K562 (cell line): Measurements from ENCODE around the gene GPC3. TPM values are rescaled to one million over a fixed set of nuclear protein-coding genes. Genes with fewer than 3 reads are reported as not detected.

Experiments used
- ATAC-seq: fragments of 200-7000 bp; cut with Tn5 transposase; 3 replicates; pipeline ENCODE4 v1.9.1; 2020; ENCODE audit warnings: moderate library complexity
- BruUV-seq: library from RNA; stranded (reverse); fragments of 400-500 nt; replicated peaks from 2 replicates; lab custom pipeline; 2021; lab: Mats Ljungman, UMichigan
- CTCF ChIA-PET: fragments of 300-600 bp; formaldehyde crosslinking; extraction: SDS; loops from one replicate; lab custom pipeline; 2021; ENCODE audit warnings: low intra/inter-chr PET ratio; lab: Yijun Ruan, JAX
- POLR2A ChIA-PET: fragments of 300-600, 350-650 bp; sonication (Branson Sonifier 250); formaldehyde crosslinking; extraction: SDS; loops from one replicate; lab custom pipeline; 2021; ENCODE audit warnings: antibody characterized with exemption, inconsistent platforms; lab: Yijun Ruan, JAX
- DNase-seq, 4 experiments: peaks; one replicate each; pipeline versions ENCODE4 v3.0.0 to v3.0.0-alpha.2; 2011 to 2018; ENCODE audit warnings: low spot score in 3 of 4, mixed read lengths in 3 of 4; ENCODE audit errors: extremely low read depth in 1 of 4
- FAIRE-seq: peaks from 2 replicates; lab custom pipeline; 2011; peaks lifted over from hg19 to GRCh38; lab: Jason Lieb, UNC
- H2AFZ ChIP-seq: 2 replicates; pipeline ENCODE4 v1.6.0; 2011; ENCODE audit warnings: low read depth, low read length, control low read depth, inconsistent platforms
- H3K27ac ChIP-seq: fragments of 200-600 bp; 3 replicates; pipeline ENCODE4 v1.8.0; 2011; ENCODE audit warnings: low read depth, mild to moderate bottlenecking, control low read depth, inconsistent platforms, low read length, moderate library complexity, mixed read lengths; ENCODE audit errors: extremely low read depth
- H3K27me3 ChIP-seq, 2 experiments: fragments of 300-600 bp in 1 of 2; 2 replicates in 1 of 2; 3 replicates in 1 of 2; pipeline versions ENCODE4 v1.6.0 to v1.8.0; 2011; ENCODE audit warnings: inconsistent platforms in 2 of 2, low read length in 2 of 2, mild to moderate bottlenecking in 1 of 2, mixed read lengths in 1 of 2, moderate library complexity in 1 of 2; ENCODE audit not compliant: control insufficient read depth in 2 of 2, insufficient read depth in 2 of 2
- H3K36me3 ChIP-seq: fragments of 300-600 bp; 3 replicates; pipeline ENCODE4 v1.8.0; 2011; ENCODE audit warnings: mild to moderate bottlenecking, low read length, inconsistent platforms; ENCODE audit not compliant: control insufficient read depth, insufficient read depth
- H3K4me1 ChIP-seq, 2 experiments: fragments of 200-600 bp in 1 of 2; replicated peaks in 1 of 2; 2 replicates in 1 of 2; 3 replicates in 1 of 2; pipeline versions ENCODE4 v1.5.1 to v1.8.0; 2011; ENCODE audit warnings: inconsistent platforms in 2 of 2, low read length in 2 of 2, mild to moderate bottlenecking in 1 of 2, mixed read lengths in 1 of 2, moderate library complexity in 1 of 2; ENCODE audit not compliant: control insufficient read depth in 2 of 2, insufficient read depth in 2 of 2
- H3K4me2 ChIP-seq: 2 replicates; pipeline ENCODE4 v1.6.1; 2011; ENCODE audit warnings: low read length, control low read depth, inconsistent platforms, mixed read lengths; ENCODE audit not compliant: insufficient read depth
- H3K4me3 ChIP-seq: fragments of 200-600 bp; sonication (generic), shearing (Covaris generic); 2 replicates; pipeline ENCODE4 v1.5.1; 2016; ENCODE audit warnings: control low read depth, inconsistent platforms
- H3K79me2 ChIP-seq: fragments of 200-600 bp; 3 replicates; pipeline ENCODE4 v1.8.0; 2011; ENCODE audit warnings: low read length, inconsistent platforms; ENCODE audit not compliant: control insufficient read depth, insufficient read depth
- H3K9ac ChIP-seq, 2 experiments: 2 replicates each; pipeline versions ENCODE4 v1.6.0 to v1.6.1; 2011; ENCODE audit warnings: low read depth in 2 of 2, low read length in 2 of 2, control low read depth in 1 of 2, inconsistent platforms in 1 of 2, mild to moderate bottlenecking in 1 of 2, mixed read lengths in 1 of 2; ENCODE audit not compliant: insufficient read depth in 1 of 2
- H3K9me1 ChIP-seq: one replicate; pipeline ENCODE4 v1.6.0; 2011; ENCODE audit warnings: inconsistent platforms, mild to moderate bottlenecking, low read length, moderate library complexity; ENCODE audit not compliant: control insufficient read depth, insufficient read depth
- H3K9me3 ChIP-seq: replicated peaks from 2 replicates; pipeline ENCODE4 v1.5.1; 2011; ENCODE audit warnings: low read depth, low read length, inconsistent platforms; ENCODE audit not compliant: control insufficient read depth, insufficient read depth
- H4K20me1 ChIP-seq: replicated peaks from 2 replicates; pipeline ENCODE4 v1.6.1; 2011; ENCODE audit warnings: low read length, inconsistent platforms, mixed read lengths; ENCODE audit not compliant: control insufficient read depth, insufficient read depth
- CGGBP1 ChIP-seq: fragments of 250-450 bp; sonication (Bioruptor Pico); IDR thresholded peaks from 2 replicates; pipeline ENCODE4 v1.9.0; 2021; ENCODE audit warnings: mild to moderate bottlenecking
- E2F8 ChIP-seq: fragments of 450-650 bp; IDR thresholded peaks from 2 replicates; pipeline ENCODE4 v1.7.1; 2018; ENCODE audit warnings: mild to moderate bottlenecking, low read depth; ENCODE audit not compliant: partially characterized antibody
- FOSL1 ChIP-seq: fragments of 200-800 bp; sonication (Bioruptor generic); conservative IDR thresholded peaks from 2 replicates; pipeline ENCODE4 v1.6.1; 2016; ENCODE audit warnings: missing genetic modification characterization, missing compliant biosample characterization
- IRF1 ChIP-seq: sonication (generic); formaldehyde crosslinking; IDR thresholded peaks from 2 replicates; pipeline ENCODE4 v1.8.0; 2022; ENCODE audit warnings: missing genetic modification reagents, mild to moderate bottlenecking, borderline replicate concordance
- MECOM ChIP-seq: fragments of 250-450 bp; sonication (Bioruptor Pico); IDR thresholded peaks from 2 replicates; pipeline ENCODE4 v1.8.0; 2022; ENCODE audit warnings: inconsistent platforms
- MED1 ChIP-seq: sonication (generic); formaldehyde crosslinking; IDR thresholded peaks from 2 replicates; pipeline ENCODE4 v1.8.1; 2023; ENCODE audit warnings: missing genetic modification reagents, borderline replicate concordance
- PCBP1 ChIP-seq: fragments of 200-400 bp; formaldehyde crosslinking; IDR thresholded peaks from 2 replicates; pipeline ENCODE4 v1.6.1; 2018; ENCODE audit warnings: mild to moderate bottlenecking, low read depth, low read length; ENCODE audit not compliant: poor library complexity, severe bottlenecking
- POLR2B ChIP-seq: fragments of 450-650 bp; IDR thresholded peaks from 2 replicates; pipeline ENCODE4 v1.6.1; 2018; ENCODE audit warnings: low read depth; ENCODE audit not compliant: partially characterized antibody
- RHOXF2B ChIP-seq: fragments of 250-450 bp; sonication (Bioruptor Pico); conservative IDR thresholded peaks from 2 replicates; pipeline ENCODE4 v1.5.1; 2021
- SOX6 ChIP-seq: fragments of 450-650 bp; IDR thresholded peaks from 2 replicates; pipeline ENCODE4 v1.6.1; 2014; ENCODE audit warnings: mild to moderate bottlenecking
- TBP ChIP-seq: optimal IDR thresholded peaks from 2 replicates; pipeline ENCODE3; 2011; ENCODE audit warnings: low read depth, low read length, improper control_type of control experiment
- ZNF76 ChIP-seq: fragments of 250-450 bp; sonication (Bioruptor Pico); IDR thresholded peaks from 2 replicates; pipeline ENCODE4 v1.4.0; 2020; ENCODE audit warnings: mild to moderate bottlenecking, moderate library complexity, borderline replicate concordance
- WGBS: fragments of 100-300 bp; shearing (Covaris generic); methylation state at CpG from one replicate; pipeline ENCODE4 v1.1.6; 2016; ENCODE audit warnings: low coverage, mixed read lengths; ENCODE audit not compliant: insufficient coverage; ENCODE audit errors: missing lambda C conversion rate; 5-methylcytosine and 5-hydroxymethylcytosine counted together
- in situ Hi-C: fragments of 300-500 bp; cut with MboI; formaldehyde crosslinking; loops from 4 replicates; pipeline ENCODE4 v1.15.0; 2018; ENCODE audit warnings: inconsistent platforms, mixed read lengths
- intact Hi-C: fragments of 100-400 bp; cut with micrococcal nuclease; formaldehyde crosslinking; loops from 2 replicates; pipeline ENCODE4 v1.14.2; 2022
- polyA plus RNA-seq, 8 experiments: library from polyadenylated mRNA; depleted of rRNA in 4 of 8; stranded (reverse) in 5 of 8; unstranded in 3 of 8; fragments of >200 nt; fragmentation: Nextera tagmentation in 2 of 8; fragmentation: Illumina TruSeq in 1 of 8; extraction: Ambion mirVana in 2 of 8; extraction: Trizol in 1 of 8; gene quantifications; 2 replicates each; pipeline versions ENCODE4 v1.2.1 to v1.2.3, GENCODE V29; 2011 to 2014; ENCODE audit warnings: inconsistent platforms in 1 of 8, missing spikeins in 1 of 8
- total RNA-seq, 7 experiments: library from RNA; depleted of rRNA in 6 of 7; stranded (reverse); fragments of >200 nt in 6 of 7; fragmentation: Illumina TruSeq in 2 of 7; extraction: Trizol in 2 of 7; gene quantifications; 2 replicates each; pipeline versions ENCODE4 v1.2.1 to v1.2.3, GENCODE V29; 2011 to 2021; ENCODE audit warnings: low replicate concordance in 1 of 7

GPC3 gene
- total and polyA plus RNA-seq, 9 of the 15 experiments (the other 6 are each of a cell fraction or from before 2014, with no cell fraction given): 0.42 TPM; not detected in 8

DNA sequence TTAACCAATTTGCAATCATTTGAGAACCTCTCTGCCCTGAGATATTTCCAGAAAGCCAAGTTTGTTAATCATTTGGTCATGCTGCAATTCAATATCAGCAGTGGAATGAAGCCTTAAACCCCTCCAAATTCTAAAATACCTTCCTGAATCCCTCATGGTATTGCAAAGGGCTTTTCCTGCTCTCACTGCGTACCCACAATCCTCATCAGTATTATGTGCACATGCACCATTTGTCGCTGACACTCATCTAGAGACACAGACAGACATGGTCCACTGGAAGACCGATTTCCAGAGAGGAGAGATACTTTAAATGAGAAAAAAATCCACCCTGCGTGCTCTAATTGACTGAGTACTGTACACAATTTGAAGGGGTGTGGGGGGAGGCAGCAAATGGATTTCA lies 104.4 kb downstream of the GPC3 start:
- no peaks in the 10 kb centered on the region for H4K20me1 ChIP-seq
- no peak overlapping the region for H3K9ac ChIP-seq
- ChIA-PET CTCF (no interaction called here), POLR2A (no interaction called here)
- no peak for FAIRE-seq
- H3K4me3 ChIP-seq: no peak overlapping the region
- no peak overlapping the region for H3K27ac ChIP-seq
- no peak for ATAC-seq
- H3K27me3 ChIP-seq: no peaks in the 10 kb centered on the region
- H3K79me2 ChIP-seq: no peaks in the 10 kb centered on the region
- H3K9me3 ChIP-seq: no peaks in the 10 kb centered on the region
- WGBS: 4% methylated on average over 4 of the region's 4 CpGs
- TF ChIP-seq MECOM (CRISPR knock-in tag) (no peak), E2F8 (no peak), POLR2B (no peak), TBP (no peak), MED1 (CRISPR knock-in tag) (no peak), IRF1 (CRISPR knock-in tag) (no peak), PCBP1 (no peak), RHOXF2B (CRISPR knock-in tag) (no peak), SOX6 (no peak), ZNF76 (no peak), CGGBP1 (CRISPR knock-in tag) (no peak), FOSL1 (tag) (no peak)
- intact Hi-C loops: no loop called here
- no peaks in the 10 kb centered on the region for H3K36me3 ChIP-seq
- no peak overlapping the region for H3K4me2 ChIP-seq
- in situ Hi-C loops: no loop called here
- H2AFZ ChIP-seq: no peak overlapping the region
- no TSS peak for BruUV-seq
- DNase-seq: no peak
- no peaks in the 10 kb centered on the region for H3K4me1 ChIP-seq
- no peaks in the 10 kb centered on the region for H3K9me1 ChIP-seq
